Cardiac fibroblast (primary cell): ENCODE data around the gene RFC1.
"Not testable (repeated sequence)": the region's sequence is repeated elsewhere in the genome, so short reads cannot be mapped to it uniquely, and the experiment has no call there.

Experiments used
- DNase-seq, 2 donors: peaks; one replicate each; pipeline versions ENCODE4 v3.0.0 to v3.0.0-alpha.2; 2010; ENCODE audit warnings: low read depth in 2 of 2
- H3K4me3 ChIP-seq, 2 donors: replicated peaks in 1 of 2; 1 replicate in 1 of 2; 2 replicates in 1 of 2; pipeline ENCODE4 v1.5.1; 2011; ENCODE audit warnings: low read depth in 2 of 2, low read length in 2 of 2, mild to moderate bottlenecking in 2 of 2, moderate library complexity in 1 of 2
- CTCF ChIP-seq: IDR thresholded peaks from one replicate; pipeline ENCODE4 v1.5.1; 2011; ENCODE audit warnings: low read depth, mild to moderate bottlenecking, low read length, inconsistent platforms

Gene RFC1

GRCh38 chr4:39305912-39306677 is 60.1 kb downstream of the RFC1 start:
- DNase-seq = peak; percentile 6 to 22
- no peak overlapping the region for H3K4me3 ChIP-seq
- TF ChIP-seq CTCF = no peak

GRCh38 chr4:39304651-39305050 is 61.5 kb downstream of the RFC1 start:
- no peak for TF ChIP-seq CTCF
- DNase-seq = peak; percentile 17 to 32
- no peak overlapping the region for H3K4me3 ChIP-seq

- no peak for DNase-seq
- no peak for TF ChIP-seq CTCF
- no peak overlapping the region for H3K4me3 ChIP-seq
Measured at GRCh38 chr4:39303871-39304270, 62.3 kb downstream of the RFC1 start.

GRCh38 chr4:39302901-39303300 is 63.3 kb downstream of the RFC1 start:
- no peak for DNase-seq
- no peak overlapping the region for H3K4me3 ChIP-seq
- no peak for TF ChIP-seq CTCF

GRCh38 chr4:39295784-39296183 is 70.4 kb downstream of the RFC1 start:
- no peak for TF ChIP-seq CTCF
- H3K4me3 ChIP-seq = no peak overlapping the region
- no peak for DNase-seq

GRCh38 chr4:39292433-39292832 is 73.7 kb downstream of the RFC1 start:
- not testable (repeated sequence) for DNase-seq, H3K4me3 ChIP-seq

GRCh38 chr4:39291686-39292085 is 74.5 kb downstream of the RFC1 start:
- no peak for TF ChIP-seq CTCF
- DNase-seq = no peak
- H3K4me3 ChIP-seq = no peak overlapping the region
